ENCODE measurements around the gene METTL18. TPM values are rescaled to one million over a fixed set of nuclear protein-coding genes. Genes with fewer than 3 reads are reported as not detected.

Gene METTL18
- polyA plus RNA-seq, 1 of the 3 experiments (the other 2 are of a cell fraction), result 1.7 TPM

DNA sequence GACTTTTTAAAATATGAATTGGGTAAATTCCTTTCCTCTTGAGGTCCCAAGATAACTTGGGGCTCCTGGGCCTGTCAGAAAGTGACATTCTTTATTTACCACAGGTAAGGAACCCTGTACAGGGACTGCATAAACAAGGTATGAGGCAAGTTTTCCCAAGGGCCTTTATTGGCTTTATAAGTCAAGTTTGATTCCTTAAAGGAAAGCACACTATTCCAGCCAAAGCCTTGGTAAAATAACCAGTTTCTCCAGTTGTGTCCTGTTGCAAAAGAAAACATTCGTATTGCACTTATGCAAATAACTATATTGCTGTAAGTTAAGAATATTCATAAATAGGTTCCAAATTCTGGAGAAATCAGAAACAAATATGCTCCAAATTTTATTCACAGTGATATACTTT is 21.9 kb upstream of the METTL18 start:
- no peaks in the 10 kb centered on the region for H3K9me2 ChIP-seq
- H3K27ac ChIP-seq (ENCODE audit: low read depth in 2 of 2, low read length in 1 of 2), result no peak overlapping the region
- no peaks in the 10 kb centered on the region for H3K9me3 ChIP-seq
- H3K9ac ChIP-seq, result no peak overlapping the region
- H3K4me1 ChIP-seq (ENCODE audit: control insufficient read depth in 1 of 2, insufficient read depth in 2 of 2, low read depth in 1 of 2, low read length in 1 of 2), result no peaks in the 10 kb centered on the region
- H3K27me3 ChIP-seq (ENCODE audit: insufficient read depth), result no peaks in the 10 kb centered on the region
- H3K4me3 ChIP-seq (ENCODE audit: low read depth in 2 of 2, low read length in 1 of 2), result no peak overlapping the region
- no peaks in the 10 kb centered on the region for H3F3A ChIP-seq (replicated peaks; ENCODE audit: insufficient read depth)
- WGBS (ENCODE audit: low lambda C conversion rate), result 100% methylated on average over 1 of the region's 1 CpG
- H4K20me1 ChIP-seq (ENCODE audit: insufficient read depth), result no peaks in the 10 kb centered on the region
- TF ChIP-seq CHD2 (IDR thresholded peaks at IDR 0.05; ENCODE audit: low read length, partially characterized antibody), result no peak
- no peak for TF ChIP-seq MEF2A (IDR thresholded peaks at IDR 0.05; ENCODE audit: borderline replicate concordance, low read depth)
- TF ChIP-seq GATA2 (CRISPR knock-in tag; IDR thresholded peaks at IDR 0.05), result no peak
- TF ChIP-seq SIN3A (IDR thresholded peaks at IDR 0.05; ENCODE audit: borderline replicate concordance, low read depth, low read length), result no peak
- TF ChIP-seq, protein P1, sequence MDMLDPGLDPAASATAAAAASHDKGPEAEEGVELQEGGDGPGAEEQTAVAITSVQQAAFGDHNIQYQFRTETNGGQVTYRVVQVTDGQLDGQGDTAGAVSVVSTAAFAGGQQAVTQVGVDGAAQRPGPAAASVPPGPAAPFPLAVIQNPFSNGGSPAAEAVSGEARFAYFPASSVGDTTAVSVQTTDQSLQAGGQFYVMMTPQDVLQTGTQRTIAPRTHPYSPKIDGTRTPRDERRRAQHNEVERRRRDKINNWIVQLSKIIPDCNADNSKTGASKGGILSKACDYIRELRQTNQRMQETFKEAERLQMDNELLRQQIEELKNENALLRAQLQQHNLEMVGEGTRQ (IDR thresholded peaks at IDR 0.05; ENCODE audit: borderline replicate concordance, low read depth, low read length), result no peak
- TF ChIP-seq EZH2phosphoT487 (IDR thresholded peaks at IDR 0.05; ENCODE audit: borderline replicate concordance, low read depth), result no peak
- TF ChIP-seq TAF1 (IDR thresholded peaks at IDR 0.05; ENCODE audit: borderline replicate concordance, low read depth, low read length), result no peak
- TF ChIP-seq MXI1 (IDR thresholded peaks at IDR 0.05; ENCODE audit: low read depth, low read length), result no peak
- no peak for TF ChIP-seq ELF1 (IDR thresholded peaks at IDR 0.05)
- TF ChIP-seq, protein P2, sequence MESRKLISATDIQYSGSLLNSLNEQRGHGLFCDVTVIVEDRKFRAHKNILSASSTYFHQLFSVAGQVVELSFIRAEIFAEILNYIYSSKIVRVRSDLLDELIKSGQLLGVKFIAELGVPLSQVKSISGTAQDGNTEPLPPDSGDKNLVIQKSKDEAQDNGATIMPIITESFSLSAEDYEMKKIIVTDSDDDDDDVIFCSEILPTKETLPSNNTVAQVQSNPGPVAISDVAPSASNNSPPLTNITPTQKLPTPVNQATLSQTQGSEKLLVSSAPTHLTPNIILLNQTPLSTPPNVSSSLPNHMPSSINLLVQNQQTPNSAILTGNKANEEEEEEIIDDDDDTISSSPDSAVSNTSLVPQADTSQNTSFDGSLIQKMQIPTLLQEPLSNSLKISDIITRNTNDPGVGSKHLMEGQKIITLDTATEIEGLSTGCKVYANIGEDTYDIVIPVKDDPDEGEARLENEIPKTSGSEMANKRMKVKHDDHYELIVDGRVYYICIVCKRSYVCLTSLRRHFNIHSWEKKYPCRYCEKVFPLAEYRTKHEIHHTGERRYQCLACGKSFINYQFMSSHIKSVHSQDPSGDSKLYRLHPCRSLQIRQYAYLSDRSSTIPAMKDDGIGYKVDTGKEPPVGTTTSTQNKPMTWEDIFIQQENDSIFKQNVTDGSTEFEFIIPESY (IDR thresholded peaks at IDR 0.05; ENCODE audit: borderline replicate concordance, low read depth), result no peak
- no peak for TF ChIP-seq EP300 (IDR thresholded peaks at IDR 0.05; ENCODE audit: borderline replicate concordance in 1 of 2, low read depth in 1 of 2, low read length in 1 of 2)
- TF ChIP-seq, protein P3, sequence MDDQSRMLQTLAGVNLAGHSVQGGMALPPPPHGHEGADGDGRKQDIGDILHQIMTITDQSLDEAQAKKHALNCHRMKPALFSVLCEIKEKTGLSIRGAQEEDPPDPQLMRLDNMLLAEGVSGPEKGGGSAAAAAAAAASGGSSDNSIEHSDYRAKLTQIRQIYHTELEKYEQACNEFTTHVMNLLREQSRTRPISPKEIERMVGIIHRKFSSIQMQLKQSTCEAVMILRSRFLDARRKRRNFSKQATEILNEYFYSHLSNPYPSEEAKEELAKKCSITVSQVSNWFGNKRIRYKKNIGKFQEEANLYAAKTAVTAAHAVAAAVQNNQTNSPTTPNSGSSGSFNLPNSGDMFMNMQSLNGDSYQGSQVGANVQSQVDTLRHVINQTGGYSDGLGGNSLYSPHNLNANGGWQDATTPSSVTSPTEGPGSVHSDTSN (IDR thresholded peaks at IDR 0.05), result no peak
- TF ChIP-seq POLR2AphosphoS5 (IDR thresholded peaks at IDR 0.05; ENCODE audit: low read depth, low read length), result no peak
- no peak for TF ChIP-seq RFX5 (IDR thresholded peaks at IDR 0.05; ENCODE audit: low read length)
- peaks cover 21 to 42% of the 10 kb centered on the region in 2 experiments for H3K36me3 ChIP-seq (replicated peaks in 1 of 2; ENCODE audit: control insufficient read depth in 1 of 2, insufficient read depth in 2 of 2, low read length in 1 of 2)
- ChIA-PET POLR2A (no interaction called here), CTCF (no interaction called here)
- no peak overlapping the region for H2AFZ ChIP-seq (ENCODE audit: low read depth)
- H3K79me2 ChIP-seq (ENCODE audit: insufficient read depth), result no peaks in the 10 kb centered on the region
- DNase-seq, result no peak
- H3K4me2 ChIP-seq, result no peak overlapping the region

DNA sequence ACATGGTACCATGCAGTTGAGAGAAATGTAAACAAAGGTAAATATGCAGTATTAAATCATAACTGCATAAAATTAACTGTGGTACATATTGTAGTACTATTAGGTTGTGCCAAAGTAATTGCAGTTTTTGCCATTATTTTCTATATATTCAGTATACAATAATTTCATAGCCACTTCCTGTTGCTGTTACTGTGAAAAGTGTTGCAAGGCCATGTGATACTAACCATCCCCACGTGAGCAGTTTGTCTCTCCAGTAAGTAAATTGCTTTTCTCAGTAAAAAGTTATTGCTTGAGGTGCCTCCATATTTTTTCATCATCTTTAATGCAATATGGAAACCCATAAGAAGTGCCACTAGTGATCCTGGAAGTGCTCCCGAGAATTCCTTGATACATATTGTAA is 19.6 kb upstream of the METTL18 start:
- no peak for TF ChIP-seq RXRA (IDR thresholded peaks at IDR 0.05; ENCODE audit: borderline replicate concordance, low read depth)
- TF ChIP-seq TAF1 (IDR thresholded peaks at IDR 0.05; ENCODE audit: borderline replicate concordance, low read depth, low read length), result no peak
- no peak for TF ChIP-seq FOSL2 (IDR thresholded peaks at IDR 0.05; ENCODE audit: borderline replicate concordance, low read depth)
- no peak for TF ChIP-seq ELF1 (IDR thresholded peaks at IDR 0.05)
- H3K9me3 ChIP-seq, result no peaks in the 10 kb centered on the region
- CTCF ChIA-PET, result no interaction called here
- POLR2A ChIA-PET, result no interaction called here
- peaks cover 21 to 42% of the 10 kb centered on the region in 2 experiments for H3K36me3 ChIP-seq (replicated peaks in 1 of 2; ENCODE audit: control insufficient read depth in 1 of 2, insufficient read depth in 2 of 2, low read length in 1 of 2)
- no peak for DNase-seq
- no peaks in the 10 kb centered on the region for H3K9me2 ChIP-seq
- no peaks in the 10 kb centered on the region for H3F3A ChIP-seq (replicated peaks; ENCODE audit: insufficient read depth)
- H3K27ac ChIP-seq (ENCODE audit: low read depth in 2 of 2, low read length in 1 of 2), result no peak overlapping the region
- no peaks in the 10 kb centered on the region for H3K79me2 ChIP-seq (ENCODE audit: insufficient read depth)
- no peaks in the 10 kb centered on the region for H3K27me3 ChIP-seq (ENCODE audit: insufficient read depth)
- no peaks in the 10 kb centered on the region for H3K4me1 ChIP-seq (ENCODE audit: control insufficient read depth in 1 of 2, insufficient read depth in 2 of 2, low read depth in 1 of 2, low read length in 1 of 2)
- H3K4me2 ChIP-seq, result no peak overlapping the region
- no peaks in the 10 kb centered on the region for H4K20me1 ChIP-seq (ENCODE audit: insufficient read depth)
- H3K9ac ChIP-seq, result no peak overlapping the region
- 76% methylated on average over 2 of the region's 2 CpGs for WGBS (ENCODE audit: low lambda C conversion rate)
- no peak overlapping the region for H3K4me3 ChIP-seq (ENCODE audit: low read depth in 2 of 2, low read length in 1 of 2)
- H2AFZ ChIP-seq (ENCODE audit: low read depth), result no peak overlapping the region

All from SK-N-SH (cell line).